Left ventricle myocardium inferior (tissue), 1 donor: ENCODE measurements around the gene LRRC8E. TPM values are rescaled to one million over a fixed set of nuclear protein-coding genes. Genes with fewer than 3 reads are reported as not detected.
"Not testable (repeated sequence)": the region's sequence is repeated elsewhere in the genome, so short reads cannot be mapped to it uniquely, and the experiment has no call there.

ENCODE experiments used
- DNase-seq: peaks from one replicate; pipeline ENCODE4 v3.0.0-alpha.2; 2020
- H3K27ac ChIP-seq: fragments of 200-600 bp; replicated peaks from 2 replicates; pipeline ENCODE4 v1.8.0; 2021
- H3K27me3 ChIP-seq: fragments of 200-600 bp; 2 replicates; pipeline ENCODE4 v1.8.0; 2021; ENCODE audit warnings: low read depth
- H3K36me3 ChIP-seq: fragments of 200-600 bp; 2 replicates; pipeline ENCODE4 v1.8.0; 2021
- H3K4me1 ChIP-seq: fragments of 200-600 bp; 2 replicates; pipeline ENCODE4 v1.8.0; 2021
- H3K4me3 ChIP-seq: fragments of 200-600 bp; 2 replicates; pipeline ENCODE4 v1.8.0; 2021; ENCODE audit warnings: mild to moderate bottlenecking, moderate library complexity
- H3K9me3 ChIP-seq: fragments of 200-600 bp; replicated peaks from 2 replicates; pipeline ENCODE4 v1.8.0; 2021
- intact Hi-C: fragments of 100-400 bp; cut with micrococcal nuclease; formaldehyde crosslinking; loops from one replicate; pipeline ENCODE4 v1.11.0; 2022
- total RNA-seq: library from RNA; stranded (reverse); fragmentation: NEBNext Ultra II Directional; extraction: Animal tissue kit (Norgen Biotek cat#: 25700); gene quantifications from one replicate; pipeline ENCODE4 v1.2.1, GENCODE V29; 2021
- TF ChIP-seq, protein P1 (sequence below): fragments of 200-600 bp; IDR thresholded peaks from 2 replicates; pipeline ENCODE4 v1.8.0; 2021; ENCODE audit warnings: antibody characterized with exemption, mild to moderate bottlenecking, borderline replicate concordance
- donor health status: DM: no; HTN: yes; CAD: no; lungs with severe emphysema.

Gene LRRC8E
- total RNA-seq, 1 donor from 2014 or later = 0.44 TPM

DNA sequence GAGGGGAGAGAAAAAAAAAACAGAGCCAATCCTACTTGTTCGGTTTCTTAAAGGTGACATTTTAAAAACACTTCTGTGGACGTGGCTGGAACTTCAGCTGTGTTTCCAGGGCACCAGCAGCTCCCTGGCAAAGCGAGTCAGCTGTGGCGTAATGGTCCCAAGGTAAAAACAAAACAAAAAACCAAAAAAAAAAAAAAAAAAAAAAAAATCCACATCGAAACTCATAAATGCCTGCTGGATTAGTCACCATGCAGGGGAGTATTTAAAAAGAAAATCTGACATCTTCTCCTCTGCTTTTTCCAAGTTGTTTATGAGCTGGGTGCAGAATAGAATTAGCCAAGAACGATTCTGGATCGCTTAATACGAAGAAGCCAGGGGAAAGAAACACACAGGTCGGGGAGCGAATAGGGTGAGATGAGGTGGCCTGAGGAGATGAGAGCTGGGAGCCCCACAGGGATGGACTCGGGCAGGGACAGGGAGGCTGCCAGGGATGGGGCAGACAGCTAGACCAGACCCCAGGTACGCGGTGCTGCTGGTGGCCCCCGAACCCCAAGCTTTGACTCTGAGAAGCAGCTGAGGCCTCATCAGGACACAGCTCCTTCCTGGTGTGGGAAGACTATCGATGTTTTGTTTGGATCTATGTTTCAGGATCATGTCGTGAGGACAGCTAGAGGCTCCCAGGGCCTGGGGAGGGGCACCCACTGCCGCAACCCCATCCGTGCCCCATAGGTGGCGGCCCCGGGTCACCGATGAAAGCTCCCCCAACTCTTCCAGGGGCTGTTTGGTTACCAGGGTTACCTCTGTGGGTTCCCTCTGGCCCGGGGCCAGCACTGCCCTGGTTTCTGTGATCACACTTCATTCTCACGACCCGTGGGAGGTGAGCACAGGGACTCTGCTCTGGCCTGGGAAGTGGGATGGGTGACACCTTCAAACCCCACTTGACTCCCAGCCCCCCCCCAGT, 40.7 kb downstream of the LRRC8E start:
- Histone ChIP-seq H3K27ac (peak overlapping the region; percentile 70), H3K4me3 (no peak overlapping the region), H3K4me1 (peaks cover 50% of the 10 kb centered on the region), H3K27me3 (no peaks in the 10 kb centered on the region), H3K36me3 (peaks cover 38% of the 10 kb centered on the region), H3K9me3 (no peaks in the 10 kb centered on the region)
- intact Hi-C loops = no loop called here
- TF ChIP-seq, protein P1, sequence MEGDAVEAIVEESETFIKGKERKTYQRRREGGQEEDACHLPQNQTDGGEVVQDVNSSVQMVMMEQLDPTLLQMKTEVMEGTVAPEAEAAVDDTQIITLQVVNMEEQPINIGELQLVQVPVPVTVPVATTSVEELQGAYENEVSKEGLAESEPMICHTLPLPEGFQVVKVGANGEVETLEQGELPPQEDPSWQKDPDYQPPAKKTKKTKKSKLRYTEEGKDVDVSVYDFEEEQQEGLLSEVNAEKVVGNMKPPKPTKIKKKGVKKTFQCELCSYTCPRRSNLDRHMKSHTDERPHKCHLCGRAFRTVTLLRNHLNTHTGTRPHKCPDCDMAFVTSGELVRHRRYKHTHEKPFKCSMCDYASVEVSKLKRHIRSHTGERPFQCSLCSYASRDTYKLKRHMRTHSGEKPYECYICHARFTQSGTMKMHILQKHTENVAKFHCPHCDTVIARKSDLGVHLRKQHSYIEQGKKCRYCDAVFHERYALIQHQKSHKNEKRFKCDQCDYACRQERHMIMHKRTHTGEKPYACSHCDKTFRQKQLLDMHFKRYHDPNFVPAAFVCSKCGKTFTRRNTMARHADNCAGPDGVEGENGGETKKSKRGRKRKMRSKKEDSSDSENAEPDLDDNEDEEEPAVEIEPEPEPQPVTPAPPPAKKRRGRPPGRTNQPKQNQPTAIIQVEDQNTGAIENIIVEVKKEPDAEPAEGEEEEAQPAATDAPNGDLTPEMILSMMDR = peak; percentile 13
- no peak for DNase-seq

DNA sequence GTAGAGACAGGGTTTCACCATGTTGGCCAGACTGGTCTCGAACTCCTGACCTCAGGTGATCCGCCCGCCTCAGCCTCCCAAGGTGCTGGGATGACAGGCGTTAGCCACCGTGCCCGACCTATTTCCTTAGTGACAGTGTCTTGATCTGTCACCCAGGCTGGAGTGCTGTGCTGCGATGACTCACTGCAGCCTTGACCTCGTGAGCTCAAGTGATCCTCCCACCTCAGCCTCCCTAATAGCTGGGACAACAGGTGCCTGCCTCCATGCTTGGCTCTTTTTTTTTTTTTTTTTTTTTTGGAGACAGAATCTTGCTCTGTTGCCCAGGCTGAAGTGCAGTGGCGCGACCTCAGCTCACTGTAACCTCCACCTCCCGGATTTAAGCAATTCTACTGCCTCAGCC, 41.7 kb downstream of the LRRC8E start:
- H3K27ac ChIP-seq, H3K27me3 ChIP-seq, DNase-seq, H3K9me3 ChIP-seq, H3K4me3 ChIP-seq, intact Hi-C loops: not testable (repeated sequence)
- Histone ChIP-seq H3K36me3 (peaks cover 48% of the 10 kb centered on the region), H3K4me1 (peaks cover 44% of the 10 kb centered on the region)

DNA sequence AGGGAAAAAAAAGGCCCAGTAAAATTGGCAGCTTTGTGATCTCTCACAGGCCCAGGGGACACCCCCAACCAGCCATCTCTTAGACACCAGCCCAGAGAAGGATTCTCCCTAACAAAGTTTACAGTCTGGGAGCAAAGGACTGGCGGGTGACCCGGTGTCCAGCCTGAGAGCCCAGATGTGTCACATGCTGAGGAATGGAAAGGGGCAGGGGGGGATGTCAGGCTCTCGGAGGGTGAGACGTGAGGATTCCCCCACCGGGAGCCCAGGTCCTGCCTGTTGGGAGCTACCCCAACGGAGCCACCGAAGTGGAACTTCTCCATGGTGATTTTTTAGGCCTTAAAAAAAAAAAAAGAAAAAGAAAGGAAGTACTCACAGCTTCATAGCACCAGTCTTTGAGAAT, 42.5 kb downstream of the LRRC8E start:
- Histone ChIP-seq H3K27ac (peak overlapping the region; percentile 23), H3K4me1 (peaks cover 37% of the 10 kb centered on the region), H3K36me3 (peaks cover 55% of the 10 kb centered on the region), H3K9me3 (no peaks in the 10 kb centered on the region), H3K4me3 (no peak overlapping the region), H3K27me3 (no peaks in the 10 kb centered on the region)
- DNase-seq = no peak
- TF ChIP-seq, protein P1 = no peak
- intact Hi-C loops = no loop called here

DNA sequence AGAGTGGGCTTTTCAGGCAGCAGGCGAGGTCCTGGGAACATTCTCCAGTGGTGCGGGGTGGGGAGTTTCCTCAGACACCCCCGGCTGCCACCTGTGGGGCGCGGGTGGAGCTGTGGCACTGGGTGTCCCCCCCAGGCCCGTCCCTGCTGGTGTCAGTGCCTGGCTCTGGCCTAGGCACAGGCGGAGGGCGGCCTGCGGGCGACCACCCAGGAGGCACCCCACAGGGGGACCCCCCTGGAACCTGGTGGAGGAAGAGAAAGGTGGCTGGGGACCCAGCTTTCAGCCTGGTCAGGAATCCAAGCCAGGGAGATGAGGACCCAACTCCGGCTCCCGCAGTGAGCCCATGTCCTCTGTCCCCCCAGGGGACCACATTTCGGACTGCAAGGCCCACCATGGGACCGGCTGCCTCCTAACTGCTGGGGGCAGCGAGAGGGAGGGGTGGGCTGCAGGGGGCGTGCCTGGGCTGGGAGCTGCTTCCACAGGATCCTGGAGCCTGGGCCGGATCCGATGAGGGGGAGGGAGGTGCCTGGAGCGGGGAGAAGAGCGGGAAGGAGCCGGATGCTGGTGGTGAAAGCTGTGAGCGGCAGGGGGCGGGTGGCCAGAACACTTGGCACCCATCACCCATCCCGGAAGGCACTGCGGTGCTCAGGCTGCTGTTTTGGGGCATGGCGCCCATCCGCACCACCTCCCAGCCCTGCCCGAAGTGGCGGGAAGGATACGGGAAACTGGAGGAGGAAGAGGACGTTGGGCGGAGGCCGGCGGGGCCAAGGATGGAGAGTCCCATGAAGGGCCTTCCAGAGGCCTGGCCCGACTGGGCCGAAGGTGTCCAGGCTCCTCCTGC, 43.1 kb downstream of the LRRC8E start:
- Histone ChIP-seq H3K36me3 (peaks cover 62% of the 10 kb centered on the region), H3K27ac (peak overlapping the region; percentile 23), H3K27me3 (no peaks in the 10 kb centered on the region), H3K4me1 (peaks cover 36% of the 10 kb centered on the region), H3K4me3 (no peak overlapping the region), H3K9me3 (no peaks in the 10 kb centered on the region)
- TF ChIP-seq, protein P1 = no peak
- DNase-seq = no peak
- intact Hi-C loops = no loop called here

DNA sequence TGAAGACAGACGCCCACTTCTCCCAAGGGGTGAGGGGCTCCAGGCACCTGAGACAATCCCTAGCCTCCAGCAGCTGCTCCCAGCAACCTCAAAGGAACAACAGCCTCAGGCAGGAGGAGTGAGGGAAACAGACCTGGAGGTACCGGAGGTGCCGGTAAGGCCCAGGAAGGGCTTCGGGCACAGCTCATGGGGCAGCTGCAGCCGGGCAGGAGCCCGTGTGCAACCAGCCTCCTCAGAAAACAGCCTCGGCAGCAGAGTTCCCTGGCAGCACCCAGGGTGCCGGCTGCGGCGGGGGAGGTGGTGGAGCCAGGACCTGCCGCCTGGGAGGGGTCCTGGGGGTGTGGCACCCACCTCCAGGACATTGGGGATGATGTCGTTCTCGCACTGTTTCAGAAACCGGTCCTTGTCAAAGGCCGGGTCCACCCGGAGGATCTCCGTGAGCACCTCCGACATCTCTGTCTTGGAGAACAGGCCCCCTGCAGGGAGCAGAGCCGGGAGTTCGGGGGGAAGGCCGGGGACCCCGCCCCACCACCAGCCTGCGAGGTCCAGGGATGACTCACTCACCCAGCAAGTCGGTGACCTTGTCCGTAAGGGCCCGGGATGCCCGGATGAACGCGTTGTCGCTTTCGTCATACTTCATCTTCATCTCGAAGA, 44.1 kb downstream of the LRRC8E start:
- no peak overlapping the region for H3K4me3 ChIP-seq
- no peak for DNase-seq
- TF ChIP-seq, protein P1 = no peak

More for the DNA sequence above, 44.1 kb downstream of the LRRC8E start:
- intact Hi-C loops = no loop called here
- H3K4me1 ChIP-seq = peaks cover 28% of the 10 kb centered on the region
- H3K36me3 ChIP-seq = peaks cover 71% of the 10 kb centered on the region
- H3K27me3 ChIP-seq = no peaks in the 10 kb centered on the region
- H3K27ac ChIP-seq = no peak overlapping the region
- H3K9me3 ChIP-seq = no peaks in the 10 kb centered on the region
